HG03280 (cell line): ENCODE results near the gene ABCD3.
"Not testable (repeated sequence)": the region's sequence is repeated elsewhere in the genome, so short reads cannot be mapped to it uniquely, and the experiment has no call there.

Source experiments
- ATAC-seq: cut with Tn5 transposase; IDR thresholded peaks from one replicate; pipeline ENCODE4 v1.9.1; 2021; ENCODE audit warnings: mild to moderate bottlenecking, moderate library complexity; ENCODE audit not compliant: unreplicated experiment

Gene ABCD3

DNA sequence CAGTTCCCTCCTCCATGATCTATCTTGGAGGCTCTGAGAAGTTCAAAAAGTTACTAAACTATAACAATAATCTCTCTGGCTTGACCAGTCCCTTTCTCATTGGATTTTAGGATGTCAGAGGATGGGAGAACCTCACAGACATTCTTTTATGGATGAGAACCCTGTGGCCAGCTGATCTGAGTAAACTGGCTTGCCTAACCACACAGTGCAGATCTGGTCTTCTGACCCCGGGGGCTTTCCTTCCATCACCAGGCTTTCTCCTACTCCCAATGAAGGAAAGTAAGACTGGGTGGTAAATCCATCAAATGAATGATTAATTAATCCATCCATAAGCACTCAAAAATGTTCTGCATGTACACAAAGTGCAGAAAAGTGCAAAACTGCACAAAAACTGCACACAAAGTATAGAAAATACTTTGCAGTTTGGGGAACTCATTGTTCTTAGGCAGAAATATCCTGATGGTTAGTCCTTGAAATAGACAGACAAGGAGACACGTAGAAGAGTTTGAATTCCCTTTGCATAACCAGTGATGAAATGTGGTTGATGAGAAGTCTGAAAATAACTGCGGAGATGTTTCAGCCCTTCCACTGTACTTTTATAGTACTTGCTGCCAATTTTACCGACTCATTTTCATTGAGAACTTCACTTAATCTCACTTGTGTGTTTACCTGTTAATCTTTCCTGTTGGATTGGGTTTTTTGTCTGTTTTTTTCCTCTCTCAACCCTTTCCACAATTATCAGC lies 125.9 kb downstream of the ABCD3 start:
- no peak for ATAC-seq

DNA sequence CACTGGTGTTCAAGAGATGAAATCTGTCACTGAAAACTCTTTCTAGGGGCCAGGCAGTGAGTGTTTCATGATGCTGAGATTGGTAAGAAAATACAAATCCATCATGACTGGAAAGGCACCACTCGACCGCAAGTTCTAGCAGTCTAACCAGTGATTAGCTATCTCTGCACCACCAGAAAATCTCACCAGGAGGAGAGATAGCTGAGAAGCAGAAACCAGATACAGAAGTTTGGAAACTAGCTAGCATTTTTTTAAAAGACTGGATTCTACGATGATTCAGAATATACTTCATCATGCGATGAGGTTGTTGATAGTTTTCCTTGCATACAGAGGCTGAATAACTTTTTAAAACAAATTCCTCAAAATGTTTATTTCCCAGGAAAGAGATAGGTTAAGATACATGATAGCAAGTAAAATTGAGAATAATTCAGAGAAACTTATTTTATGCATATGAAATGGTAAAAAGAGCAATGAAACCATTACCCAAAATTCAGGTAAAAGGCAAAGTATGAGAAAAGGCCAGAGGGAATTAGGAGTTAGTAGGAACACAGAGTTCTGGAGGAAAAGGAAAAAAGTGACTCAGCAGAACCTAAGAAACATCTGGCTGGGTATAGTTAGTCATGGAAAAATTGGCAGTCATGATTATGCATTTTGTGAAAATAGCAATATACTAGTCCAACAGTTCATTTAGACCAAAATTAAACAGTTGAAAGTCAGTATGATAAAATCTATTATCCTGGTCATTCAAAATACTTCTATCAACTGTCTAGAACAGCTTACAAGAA lies 126.7 kb downstream of the ABCD3 start:
- ATAC-seq: no peak

DNA sequence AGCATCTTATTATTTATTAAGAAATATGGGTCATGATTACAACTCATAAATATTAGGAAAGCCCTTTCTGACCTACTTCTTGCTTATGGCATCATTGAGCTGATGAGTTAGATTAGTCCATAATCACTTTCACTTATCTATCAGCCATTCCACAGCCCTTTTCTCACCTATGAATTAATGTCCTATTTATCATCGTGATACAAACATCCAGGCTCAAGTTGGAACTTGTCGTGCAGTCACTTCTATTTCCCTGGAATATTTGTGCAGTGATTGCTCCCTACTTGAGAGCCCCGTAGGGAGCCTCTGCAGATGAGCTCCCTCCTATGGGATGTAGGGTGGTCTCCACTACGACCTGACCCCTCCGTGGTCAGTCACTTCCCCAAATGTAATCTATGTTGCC lies 131.5 kb downstream of the ABCD3 start:
- ATAC-seq: no peak

DNA sequence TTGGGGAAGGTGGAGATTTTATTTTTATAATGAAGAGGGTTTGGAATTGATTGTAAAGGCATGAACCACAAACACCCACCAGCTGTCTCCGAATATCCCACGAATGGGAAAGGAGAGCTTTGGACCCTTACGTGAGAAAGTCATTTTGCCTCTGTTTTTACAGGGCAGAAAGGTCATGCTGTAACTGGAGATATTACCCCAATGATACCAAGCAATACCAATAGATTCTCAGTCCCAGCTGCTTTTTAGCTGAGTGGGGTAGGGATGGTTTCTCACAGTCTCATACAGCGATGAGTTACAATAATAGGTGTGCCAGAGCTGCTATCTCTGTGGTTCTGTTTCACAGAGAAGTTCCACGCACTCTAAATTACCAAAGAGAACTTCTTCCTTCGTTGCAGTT lies 132.2 kb downstream of the ABCD3 start:
- no peak for ATAC-seq

DNA sequence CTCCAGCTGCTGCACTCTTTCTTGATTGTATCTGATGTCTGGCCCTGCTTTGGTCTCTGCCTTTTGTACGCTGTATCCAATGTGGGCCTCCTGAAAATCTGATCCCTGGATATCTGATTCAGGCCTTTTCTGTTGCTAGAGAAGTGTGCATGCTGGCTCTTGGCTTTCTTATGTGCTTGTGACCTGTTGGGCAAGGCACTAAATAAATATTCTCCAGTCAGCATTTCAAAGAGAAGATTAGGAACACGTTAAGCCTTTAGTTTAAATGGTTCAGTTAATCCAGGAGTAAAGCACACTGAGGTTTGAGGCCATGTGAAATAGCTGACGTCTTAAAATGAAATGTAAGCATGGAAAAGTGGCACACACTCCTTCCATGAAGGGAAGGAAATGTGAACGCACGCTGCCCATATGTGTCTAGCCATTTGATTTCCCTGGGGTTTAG lies 132.6 kb downstream of the ABCD3 start:
- ATAC-seq: no peak

DNA sequence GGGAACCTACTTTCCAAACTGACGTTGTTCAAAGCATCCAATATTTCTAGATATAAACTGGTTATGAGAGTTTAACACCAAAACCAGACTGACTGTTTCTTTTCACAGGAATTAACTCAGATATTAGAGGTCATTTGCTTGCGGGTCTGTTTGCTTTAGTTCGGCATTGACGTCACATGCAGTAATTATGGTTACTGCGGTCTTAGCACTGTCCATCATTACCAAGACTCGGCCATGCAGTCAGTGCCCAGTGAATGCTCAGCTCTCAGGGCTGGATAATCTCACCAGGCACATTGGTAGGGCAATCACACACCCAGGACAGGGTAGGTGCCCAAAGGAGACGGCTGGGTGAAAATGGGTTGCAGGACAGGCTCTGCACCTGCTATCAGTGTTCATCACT lies 133.3 kb downstream of the ABCD3 start:
- ATAC-seq: no peak

DNA sequence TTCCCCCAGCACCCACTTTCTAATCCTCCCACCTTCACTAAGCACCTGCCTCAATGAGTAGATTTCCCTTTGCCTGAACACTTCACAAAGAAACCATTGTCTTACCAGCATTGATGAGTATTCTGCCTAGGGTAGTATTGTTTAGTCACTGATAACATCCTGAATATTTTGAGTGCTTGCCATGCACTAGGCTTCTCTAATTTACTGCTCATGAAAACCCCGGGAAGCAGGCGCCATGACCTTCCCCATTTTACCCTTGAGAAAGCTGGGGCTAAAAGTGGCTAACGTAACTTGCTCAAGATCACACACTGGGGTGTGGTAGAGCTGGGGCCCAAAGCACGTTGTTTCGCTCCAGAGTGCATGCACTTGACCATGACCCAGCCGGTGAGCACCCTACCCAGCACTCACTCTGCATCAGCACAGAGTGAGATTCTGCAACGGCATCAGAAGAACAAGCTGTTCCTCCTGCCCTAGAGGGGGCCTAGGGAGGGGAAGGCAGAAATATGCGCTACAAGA lies 133.9 kb downstream of the ABCD3 start:
- ATAC-seq: no peak

DNA sequence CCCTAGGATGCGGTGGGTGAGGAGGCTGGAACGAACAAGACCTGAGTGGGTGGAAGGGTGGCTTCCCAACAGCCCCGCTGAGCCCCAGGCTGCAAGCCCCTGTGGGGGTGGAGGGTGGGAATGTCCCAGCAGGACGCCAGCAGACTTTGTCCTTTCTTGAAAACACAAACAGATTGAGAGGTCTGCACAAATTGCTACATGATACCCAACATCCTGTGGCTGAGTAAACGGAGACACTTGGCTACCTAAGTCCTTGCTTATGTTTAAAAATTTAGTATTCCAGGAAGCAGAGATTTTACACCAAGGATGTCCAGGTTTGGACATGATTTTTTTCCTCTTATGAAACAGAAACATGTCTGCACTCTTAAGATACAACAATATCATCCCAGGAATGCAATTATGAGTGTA lies 135.1 kb downstream of the ABCD3 start:
- ATAC-seq: no peak

DNA sequence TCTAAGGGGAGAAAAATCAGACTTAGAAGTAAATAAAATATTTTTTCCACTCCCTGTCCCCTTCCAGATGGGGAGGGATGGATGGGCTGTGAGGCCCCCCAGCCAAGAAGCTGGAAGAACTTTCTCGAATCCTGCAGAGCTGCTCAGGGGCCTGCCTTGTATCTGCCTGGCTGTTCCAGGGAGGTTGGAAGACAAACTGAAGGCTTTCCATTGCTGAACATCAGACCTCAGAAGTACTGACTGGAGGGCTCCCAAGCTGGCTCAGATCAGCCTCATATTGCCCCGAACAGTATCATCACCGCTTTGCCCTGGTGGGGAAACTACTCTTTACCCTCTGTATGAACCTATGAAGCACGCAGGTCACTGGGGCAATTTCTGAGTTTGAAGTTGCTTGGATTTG lies 135.7 kb downstream of the ABCD3 start:
- ATAC-seq: no peak

DNA sequence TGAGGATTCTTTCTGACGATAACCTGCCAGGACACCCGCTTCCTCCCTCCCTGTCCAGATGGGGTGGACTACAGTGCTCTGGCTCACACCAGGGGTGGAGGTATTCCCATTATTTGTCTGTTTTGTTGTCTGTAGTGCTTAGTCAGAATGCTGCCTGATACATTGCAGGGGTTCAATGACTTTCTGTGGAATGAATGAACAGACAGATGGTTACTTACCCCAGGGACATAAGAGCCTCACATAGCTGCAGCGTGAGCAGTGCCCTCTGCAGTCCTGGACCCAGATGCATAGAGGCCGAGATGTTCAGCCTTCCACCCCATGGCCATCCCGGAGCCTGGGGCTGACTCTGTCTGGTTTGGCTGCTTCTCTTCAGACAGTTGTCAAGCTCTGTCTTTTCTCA lies 136.4 kb downstream of the ABCD3 start:
- no peak for ATAC-seq

DNA sequence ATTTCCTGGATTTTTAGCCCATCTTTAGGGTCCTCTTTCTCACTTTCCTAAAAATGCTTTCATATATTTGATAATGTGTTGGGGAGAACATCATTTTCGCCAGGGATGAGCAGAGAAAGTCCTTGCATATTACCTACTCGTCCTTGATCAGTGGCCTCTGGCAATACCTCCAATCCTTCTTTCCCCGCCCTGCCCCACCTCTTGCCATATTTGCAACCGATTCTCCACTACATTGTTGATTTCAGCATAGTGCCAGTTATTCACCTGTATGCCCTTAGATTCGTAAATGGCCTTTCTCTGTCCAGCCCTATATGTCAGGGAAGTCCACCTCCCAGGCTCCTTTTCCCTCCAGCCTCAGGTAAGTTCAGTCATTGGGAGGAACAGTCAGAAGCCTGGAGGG lies 136.9 kb downstream of the ABCD3 start:
- no peak for ATAC-seq

DNA sequence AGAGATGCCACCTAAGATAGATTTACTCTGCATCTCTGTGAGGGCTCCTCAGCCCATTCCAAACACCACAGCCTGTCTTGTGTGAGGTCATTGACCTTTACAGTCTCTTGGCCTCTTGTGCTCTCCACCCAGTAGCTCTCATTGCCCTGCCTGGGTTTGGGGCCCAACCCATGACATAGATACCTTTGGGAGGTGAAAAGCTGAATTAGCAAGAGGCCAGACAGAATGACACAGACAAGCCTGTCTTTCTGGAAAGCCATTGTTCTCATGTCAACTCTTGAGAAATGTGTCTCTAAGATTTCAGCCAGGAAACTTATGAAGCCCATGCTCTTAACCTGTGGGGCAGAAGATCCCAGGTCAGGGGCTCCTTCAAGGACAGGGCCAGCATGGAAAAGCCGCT lies 141.7 kb downstream of the ABCD3 start:
- ATAC-seq: no peak

DNA sequence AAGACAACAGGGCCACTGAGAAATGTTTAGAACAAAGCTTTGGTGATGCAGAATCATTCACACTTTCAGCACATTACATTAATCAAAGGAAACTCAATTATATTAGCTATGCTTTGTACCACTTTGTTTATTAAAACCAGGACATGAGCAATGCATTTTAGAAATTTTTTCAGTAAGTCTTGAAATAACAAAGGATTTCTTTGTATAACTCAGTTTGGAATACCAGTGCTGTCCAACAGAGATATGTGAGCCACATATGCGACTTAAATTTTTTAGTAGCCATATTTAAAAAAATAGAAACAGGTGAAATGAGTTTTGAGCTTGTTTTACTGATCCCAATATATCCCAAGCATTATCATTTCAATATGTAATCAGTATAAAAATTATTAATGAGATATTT lies 142.1 kb downstream of the ABCD3 start:
- ATAC-seq: no peak

DNA sequence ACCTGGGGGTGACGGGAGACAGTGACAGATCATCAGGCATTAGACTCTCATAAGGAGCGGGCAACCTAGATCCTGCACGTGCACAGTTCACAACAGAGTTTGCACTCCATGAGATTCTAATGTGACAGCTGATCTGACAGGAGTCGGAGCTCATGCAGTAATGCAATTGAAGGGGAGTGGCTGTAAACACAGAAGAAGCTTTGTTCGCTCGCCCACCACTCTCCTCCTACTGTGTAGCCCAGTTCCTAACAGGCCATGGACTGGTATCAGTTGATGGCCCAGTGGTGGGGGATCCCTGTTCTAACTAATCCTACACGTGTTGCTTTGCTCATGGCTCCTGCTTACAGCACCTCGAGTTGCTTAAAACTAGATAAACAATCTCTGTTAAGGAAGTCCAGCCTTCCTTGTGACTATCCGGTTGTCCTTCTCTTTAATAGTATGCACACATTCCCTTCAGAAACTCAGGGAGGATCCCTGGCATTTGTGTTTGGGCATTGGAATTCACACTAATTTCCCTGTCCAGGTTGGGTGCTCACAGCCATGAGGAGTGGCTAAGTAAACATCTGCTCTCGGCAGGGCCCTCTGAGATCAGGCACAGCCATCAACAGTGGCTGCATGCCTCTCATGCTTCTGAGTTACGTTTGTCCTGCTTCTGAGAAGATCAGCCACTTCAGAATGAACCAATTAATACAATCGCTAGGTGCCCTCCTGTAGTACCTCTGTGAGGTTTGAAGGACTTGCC lies 144.5 kb downstream of the ABCD3 start:
- ATAC-seq: no peak

DNA sequence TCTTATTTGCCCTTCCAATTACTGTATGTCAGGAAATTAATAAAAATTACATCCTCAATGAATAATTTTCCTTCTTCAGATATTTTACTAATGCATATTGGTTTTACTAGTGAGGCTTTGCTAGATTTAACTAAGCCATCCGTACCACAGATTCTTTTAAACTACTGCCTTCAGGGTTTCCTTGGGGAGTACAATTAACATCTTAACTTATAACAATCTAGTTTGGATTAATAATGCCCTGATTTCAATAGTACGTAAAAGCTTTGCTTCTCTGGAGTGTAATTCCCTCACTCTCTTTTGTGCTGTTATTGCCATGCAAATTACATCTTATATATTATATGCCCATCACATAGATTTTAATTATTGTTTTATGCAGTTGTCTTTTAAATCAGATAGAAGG lies 147.7 kb downstream of the ABCD3 start:
- no peak for ATAC-seq

DNA sequence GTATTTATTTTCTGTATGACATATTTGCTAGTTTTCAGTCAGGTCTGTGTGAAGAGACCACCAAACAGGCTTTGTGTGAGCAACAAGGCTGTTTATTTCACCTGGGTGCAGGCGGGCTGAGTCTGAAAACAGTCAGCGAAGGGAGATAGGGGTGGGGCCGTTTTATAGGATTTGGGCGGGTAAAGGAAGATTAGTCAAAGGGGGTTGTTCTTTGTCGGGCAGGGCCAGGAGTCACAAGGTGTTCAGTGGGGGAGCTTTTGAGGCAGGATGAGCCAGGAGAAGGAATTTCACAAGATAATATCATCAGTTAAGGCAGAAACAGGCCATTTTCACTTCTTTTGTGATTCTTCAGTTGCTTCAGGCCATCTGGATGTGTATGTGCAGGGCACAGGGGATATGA lies 148.2 kb downstream of the ABCD3 start:
- not testable (repeated sequence) for ATAC-seq

DNA sequence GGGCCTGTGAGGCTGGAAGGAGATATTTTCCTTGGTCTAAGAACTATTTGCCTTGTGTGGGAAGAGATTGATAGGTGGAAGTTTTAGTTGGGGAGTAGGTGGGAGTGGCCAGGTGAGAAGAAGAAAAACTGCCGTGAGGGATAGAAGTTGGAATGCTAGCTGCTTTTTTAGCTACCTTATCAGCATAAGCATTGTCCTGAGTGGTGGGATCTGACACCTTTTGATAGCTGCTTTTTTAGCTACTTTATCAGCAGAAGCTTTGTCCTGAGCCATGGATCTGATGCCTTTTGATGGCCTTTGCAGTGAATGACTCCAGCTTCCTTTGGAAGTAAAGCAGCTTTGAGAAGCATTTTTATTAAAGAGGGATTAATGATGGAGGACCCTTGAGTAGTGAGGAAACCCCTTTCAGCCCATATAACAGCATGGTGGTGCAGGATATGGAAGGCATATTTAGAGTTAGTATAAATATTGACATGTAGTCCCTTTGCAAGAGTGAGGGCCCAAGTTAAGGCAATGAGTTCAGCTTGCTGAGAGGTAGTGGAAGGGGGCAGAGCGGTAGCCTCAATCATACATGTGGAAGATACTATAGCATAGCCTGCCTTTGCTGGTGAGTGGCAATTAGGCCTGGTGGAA lies 149.9 kb downstream of the ABCD3 start:
- ATAC-seq: not testable (repeated sequence)
